ENCODE results near the gene ADGRE3.

ADGRE3 gene

DNA sequence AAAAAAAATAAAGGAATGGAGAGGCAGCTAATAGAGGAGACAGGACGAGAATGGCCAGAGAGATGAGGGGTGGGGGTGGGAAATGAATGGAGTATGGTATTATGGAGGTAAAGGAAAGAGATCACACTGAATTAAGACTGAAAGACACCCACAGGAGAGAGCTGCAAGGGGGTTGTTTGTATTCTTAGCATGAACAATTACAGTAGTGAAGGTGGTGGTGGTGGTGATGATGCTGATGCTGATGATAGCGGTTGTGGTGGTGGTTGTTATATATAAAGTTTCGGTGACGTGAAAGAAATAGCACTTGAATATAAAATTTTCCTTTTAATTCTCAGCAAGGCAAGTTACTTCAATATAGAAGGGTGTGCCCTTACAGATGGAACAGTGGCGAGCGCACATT lies 2.8 kb upstream of the ADGRE3 start:
- Histone ChIP-seq H3K79me2 (ENCODE audit: control insufficient read depth, insufficient read depth, low read length, poor library complexity) (no peaks in the 10 kb centered on the region), H3K14ac (ENCODE audit: low read length) (no peak overlapping the region), H3K4me2 (ENCODE audit: low read length) (no peak overlapping the region), H3K36me3 (ENCODE audit: control insufficient read depth in 1 of 2, insufficient read depth in 2 of 2, low read length in 2 of 2) (no peaks in the 10 kb centered on the region), H3K4me3 (ENCODE audit: low read depth, low read length) (no peak overlapping the region), H2BK120ac (ENCODE audit: insufficient read depth, low read length, poor library complexity) (no peak overlapping the region), H4K12ac (ENCODE audit: low read depth, low read length) (no peak overlapping the region), H2AFZ (ENCODE audit: insufficient read depth, low read length, poor library complexity) (no peak overlapping the region), H3K23ac (ENCODE audit: low read length) (no peak overlapping the region), H3K18ac (ENCODE audit: low read length) (no peak overlapping the region), H3K27me3 (ENCODE audit: insufficient read depth, low read length) (no peaks in the 10 kb centered on the region), H2BK12ac (ENCODE audit: low read length) (no peak overlapping the region), H4K91ac (ENCODE audit: low read depth, low read length) (no peak overlapping the region), H2AK5ac (ENCODE audit: low read length) (no peak overlapping the region), H3K9me3 (ENCODE audit: insufficient read depth, low read depth, low read length) (peaks cover 7% of the 10 kb centered on the region), H3K4ac (ENCODE audit: low read depth, low read length) (no peak overlapping the region), H4K8ac (ENCODE audit: low read depth, low read length) (no peak overlapping the region), H2BK5ac (ENCODE audit: low read depth, low read length, poor library complexity) (no peak overlapping the region), H3K4me1 (ENCODE audit: control insufficient read depth in 1 of 2, insufficient read depth in 2 of 2, low read length in 2 of 2) (no peaks in the 10 kb centered on the region), H3K27ac (ENCODE audit: low read depth, low read length) (no peak overlapping the region), H3K79me1 (ENCODE audit: low read length) (no peaks in the 10 kb centered on the region), H3K9ac (ENCODE audit: low read length) (no peak overlapping the region)
- WGBS (ENCODE audit: extremely low coverage, insufficient coverage, insufficient read length), result no CpG with 5 or more reads among the region's 6 CpGs
- no peak for DNase-seq

DNA sequence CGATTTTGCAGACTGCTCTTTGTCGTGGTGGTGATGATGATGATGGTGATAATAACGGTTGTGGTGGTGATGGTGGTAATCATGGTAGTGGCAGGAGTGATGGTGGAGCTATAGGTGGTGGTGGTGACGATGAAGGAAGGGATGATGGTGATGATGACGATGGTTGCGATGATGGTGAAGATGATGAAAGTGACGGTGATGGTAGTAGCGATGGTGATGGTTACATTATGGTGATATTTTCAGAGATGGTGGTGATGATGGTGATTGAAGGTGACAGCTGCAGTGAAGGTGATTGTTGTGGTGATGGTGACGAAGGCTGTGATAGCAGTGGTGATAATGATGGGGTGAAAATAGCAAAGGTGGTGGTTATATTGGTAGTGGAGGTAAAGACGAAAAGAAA lies 2.1 kb upstream of the ADGRE3 start:
- Histone ChIP-seq H3K4me1 (ENCODE audit: control insufficient read depth in 1 of 2, insufficient read depth in 2 of 2, low read length in 2 of 2) (no peaks in the 10 kb centered on the region), H3K18ac (ENCODE audit: low read length) (no peak overlapping the region), H2BK5ac (ENCODE audit: low read depth, low read length, poor library complexity) (no peak overlapping the region), H3K79me2 (ENCODE audit: control insufficient read depth, insufficient read depth, low read length, poor library complexity) (no peaks in the 10 kb centered on the region), H2BK120ac (ENCODE audit: insufficient read depth, low read length, poor library complexity) (no peak overlapping the region), H3K23ac (ENCODE audit: low read length) (no peak overlapping the region), H3K9ac (ENCODE audit: low read length) (no peak overlapping the region), H3K36me3 (ENCODE audit: control insufficient read depth in 1 of 2, insufficient read depth in 2 of 2, low read length in 2 of 2) (no peaks in the 10 kb centered on the region), H3K79me1 (ENCODE audit: low read length) (no peaks in the 10 kb centered on the region), H2BK12ac (ENCODE audit: low read length) (no peak overlapping the region), H3K4me3 (ENCODE audit: low read depth, low read length) (no peak overlapping the region), H3K14ac (ENCODE audit: low read length) (no peak overlapping the region), H3K27ac (ENCODE audit: low read depth, low read length) (no peak overlapping the region), H4K8ac (ENCODE audit: low read depth, low read length) (no peak overlapping the region), H2AK5ac (ENCODE audit: low read length) (no peak overlapping the region), H3K27me3 (ENCODE audit: insufficient read depth, low read length) (no peaks in the 10 kb centered on the region), H3K9me3 (ENCODE audit: insufficient read depth, low read depth, low read length) (peaks cover 7% of the 10 kb centered on the region), H3K4me2 (ENCODE audit: low read length) (no peak overlapping the region), H4K91ac (ENCODE audit: low read depth, low read length) (no peak overlapping the region), H2AFZ (ENCODE audit: insufficient read depth, low read length, poor library complexity) (no peak overlapping the region), H3K4ac (ENCODE audit: low read depth, low read length) (no peak overlapping the region), H4K12ac (ENCODE audit: low read depth, low read length) (no peak overlapping the region)
- no peak for DNase-seq
- 100% methylated on average over 3 of the region's 10 CpGs for WGBS (ENCODE audit: extremely low coverage, insufficient coverage, insufficient read length)

DNA sequence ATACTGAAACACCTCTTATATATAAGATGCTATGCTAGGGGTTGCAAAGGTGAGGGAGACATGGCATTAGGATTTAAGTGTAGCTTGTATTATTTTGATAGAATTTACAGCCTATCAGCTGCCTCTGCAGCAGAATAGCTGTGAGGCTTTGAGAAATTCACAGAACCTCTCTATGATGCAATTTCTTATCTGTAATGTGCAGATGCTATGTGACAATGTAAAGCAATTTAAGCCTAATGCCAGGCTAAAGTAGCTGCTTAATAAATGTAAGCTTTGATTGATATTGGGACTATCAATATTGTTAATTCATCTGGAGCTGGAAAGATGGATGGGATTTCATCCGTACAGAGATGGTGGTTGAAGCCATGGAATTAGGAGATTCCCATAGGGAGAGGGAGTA lies 1.6 kb downstream of the ADGRE3 start:
- no peaks in the 10 kb centered on the region for H3K36me3 ChIP-seq (ENCODE audit: control insufficient read depth in 1 of 2, insufficient read depth in 2 of 2, low read length in 2 of 2)
- H3K18ac ChIP-seq (ENCODE audit: low read length), result no peak overlapping the region
- no peak overlapping the region for H3K4me3 ChIP-seq (ENCODE audit: low read depth, low read length)
- H4K8ac ChIP-seq (ENCODE audit: low read depth, low read length), result no peak overlapping the region
- H2BK5ac ChIP-seq (ENCODE audit: low read depth, low read length, poor library complexity), result no peak overlapping the region
- H2AFZ ChIP-seq (ENCODE audit: insufficient read depth, low read length, poor library complexity), result no peak overlapping the region
- H3K27me3 ChIP-seq (ENCODE audit: insufficient read depth, low read length), result no peaks in the 10 kb centered on the region
- no peak overlapping the region for H3K4me2 ChIP-seq (ENCODE audit: low read length)
- no peaks in the 10 kb centered on the region for H3K79me1 ChIP-seq (ENCODE audit: low read length)
- H3K79me2 ChIP-seq (ENCODE audit: control insufficient read depth, insufficient read depth, low read length, poor library complexity), result no peaks in the 10 kb centered on the region
- no peak overlapping the region for H2BK120ac ChIP-seq (ENCODE audit: insufficient read depth, low read length, poor library complexity)
- H3K4me1 ChIP-seq (ENCODE audit: control insufficient read depth in 1 of 2, insufficient read depth in 2 of 2, low read length in 2 of 2), result no peaks in the 10 kb centered on the region
- no peak overlapping the region for H4K91ac ChIP-seq (ENCODE audit: low read depth, low read length)
- no peak overlapping the region for H3K9ac ChIP-seq (ENCODE audit: low read length)
- no peak for DNase-seq
- H3K14ac ChIP-seq (ENCODE audit: low read length), result no peak overlapping the region
- H3K9me3 ChIP-seq (ENCODE audit: insufficient read depth, low read depth, low read length), result peaks cover 13% of the 10 kb centered on the region
- H2AK5ac ChIP-seq (ENCODE audit: low read length), result no peak overlapping the region
- WGBS (ENCODE audit: extremely low coverage, insufficient coverage, insufficient read length), result no CpG with 5 or more reads among the region's 1 CpG
- no peak overlapping the region for H3K27ac ChIP-seq (ENCODE audit: low read depth, low read length)
- no peak overlapping the region for H4K12ac ChIP-seq (ENCODE audit: low read depth, low read length)
- H3K4ac ChIP-seq (ENCODE audit: low read depth, low read length), result no peak overlapping the region
- H2BK12ac ChIP-seq (ENCODE audit: low read length), result no peak overlapping the region
- no peak overlapping the region for H3K23ac ChIP-seq (ENCODE audit: low read length)

DNA sequence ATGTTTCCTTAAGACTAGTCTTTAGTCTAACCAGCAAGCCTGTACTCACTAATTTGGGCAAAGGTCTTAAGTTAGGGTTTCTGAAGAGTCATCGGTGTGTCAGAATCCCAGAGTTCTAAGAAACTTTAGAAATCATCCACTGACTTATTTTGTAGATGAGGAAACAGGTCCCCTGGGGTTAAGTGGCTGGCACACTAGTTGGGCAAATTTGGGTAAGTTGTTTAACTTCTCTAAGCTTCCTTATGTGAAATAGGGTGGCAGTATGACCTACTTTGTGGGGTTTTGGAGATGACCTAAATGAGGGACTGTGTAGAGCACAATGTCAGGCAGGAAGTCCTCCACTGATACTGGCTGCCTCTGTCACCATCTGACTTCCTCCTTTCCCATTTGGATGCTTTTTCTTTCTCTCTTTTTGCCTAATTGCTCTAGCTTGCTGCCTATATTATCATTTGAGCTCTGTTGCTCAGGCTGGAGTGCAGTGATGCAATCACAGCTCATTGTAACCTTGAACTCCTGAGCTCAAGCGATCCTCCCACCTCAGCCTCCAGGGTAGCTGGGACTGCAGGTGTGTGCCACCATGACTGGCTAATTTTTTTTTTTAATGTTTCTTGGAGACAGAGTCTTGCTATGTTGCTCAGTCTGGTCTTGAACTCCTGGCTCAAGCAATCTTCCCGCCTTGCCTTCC lies 2.3 kb downstream of the ADGRE3 start:
- H3K79me2 ChIP-seq (ENCODE audit: control insufficient read depth, insufficient read depth, low read length, poor library complexity), result no peaks in the 10 kb centered on the region
- H2AFZ ChIP-seq (ENCODE audit: insufficient read depth, low read length, poor library complexity), result no peak overlapping the region
- H3K27ac ChIP-seq (ENCODE audit: low read depth, low read length), result no peak overlapping the region
- no peak overlapping the region for H2BK120ac ChIP-seq (ENCODE audit: insufficient read depth, low read length, poor library complexity)
- H2AK5ac ChIP-seq (ENCODE audit: low read length), result no peak overlapping the region
- peak overlapping the region; percentile 20 for H3K4me3 ChIP-seq (ENCODE audit: low read depth, low read length)
- no peaks in the 10 kb centered on the region for H3K36me3 ChIP-seq (ENCODE audit: control insufficient read depth in 1 of 2, insufficient read depth in 2 of 2, low read length in 2 of 2)
- WGBS (ENCODE audit: extremely low coverage, insufficient coverage, insufficient read length), result no CpG with 5 or more reads among the region's 3 CpGs
- H4K8ac ChIP-seq (ENCODE audit: low read depth, low read length), result no peak overlapping the region
- H3K9ac ChIP-seq (ENCODE audit: low read length), result no peak overlapping the region
- peak; percentile 4 to 10 for DNase-seq
- no peak overlapping the region for H2BK5ac ChIP-seq (ENCODE audit: low read depth, low read length, poor library complexity)
- no peak overlapping the region for H3K4me2 ChIP-seq (ENCODE audit: low read length)
- no peaks in the 10 kb centered on the region for H3K79me1 ChIP-seq (ENCODE audit: low read length)
- no peak overlapping the region for H4K91ac ChIP-seq (ENCODE audit: low read depth, low read length)
- H3K4ac ChIP-seq (ENCODE audit: low read depth, low read length), result no peak overlapping the region
- no peak overlapping the region for H2BK12ac ChIP-seq (ENCODE audit: low read length)
- no peak overlapping the region for H3K14ac ChIP-seq (ENCODE audit: low read length)
- H3K18ac ChIP-seq (ENCODE audit: low read length), result no peak overlapping the region
- peaks cover 11% of the 10 kb centered on the region for H3K9me3 ChIP-seq (ENCODE audit: insufficient read depth, low read depth, low read length)
- H3K4me1 ChIP-seq (ENCODE audit: control insufficient read depth in 1 of 2, insufficient read depth in 2 of 2, low read length in 2 of 2), result no peaks in the 10 kb centered on the region
- H4K12ac ChIP-seq (ENCODE audit: low read depth, low read length), result no peak overlapping the region
- H3K27me3 ChIP-seq (ENCODE audit: insufficient read depth, low read length), result no peaks in the 10 kb centered on the region
- H3K23ac ChIP-seq (ENCODE audit: low read length), result no peak overlapping the region
